HG03280 (cell line): ENCODE results near the gene SLC7A8.
"Not testable (repeated sequence)": the region's sequence is repeated elsewhere in the genome, so short reads cannot be mapped to it uniquely, and the experiment has no call there.

Experiments
- ATAC-seq: cut with Tn5 transposase; IDR thresholded peaks from one replicate; pipeline ENCODE4 v1.9.1; 2021; ENCODE audit warnings: mild to moderate bottlenecking, moderate library complexity; ENCODE audit not compliant: unreplicated experiment

SLC7A8 gene

DNA sequence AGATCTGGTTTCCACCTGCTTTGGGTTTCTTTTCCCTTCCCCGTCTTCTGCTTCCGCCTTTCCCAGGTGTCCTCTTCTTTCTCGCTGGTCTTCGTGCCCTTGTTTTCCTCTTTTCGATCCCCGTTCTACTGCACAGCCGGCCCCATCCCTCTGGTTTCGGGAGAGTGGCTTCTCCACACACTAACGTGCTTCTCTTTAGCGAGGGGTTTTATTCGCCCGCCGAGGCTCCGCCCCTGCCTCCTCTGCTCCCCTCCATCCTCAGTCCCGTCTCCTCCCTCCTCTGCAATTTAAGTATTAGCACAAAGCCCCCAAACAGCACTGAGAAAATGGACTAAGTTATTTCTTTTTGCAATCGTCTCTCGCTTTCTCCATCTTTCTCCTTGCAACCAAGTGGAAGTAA is at the start of gene SLC7A8:
Gene SLC7A8, minus strand, starts transcription at position 182 of the 400 bp plus-strand sequence. CDS start 746 bp downstream, outside the sequence.
- ATAC-seq: no peak

- ATAC-seq: not testable (repeated sequence)
Measured at GRCh38 chr14:23232241-23232808, 48.9 kb upstream of the SLC7A8 start.

GRCh38 chr14:23228812-23229211 is 45.4 kb upstream of the SLC7A8 start:
- no peak for ATAC-seq

DNA sequence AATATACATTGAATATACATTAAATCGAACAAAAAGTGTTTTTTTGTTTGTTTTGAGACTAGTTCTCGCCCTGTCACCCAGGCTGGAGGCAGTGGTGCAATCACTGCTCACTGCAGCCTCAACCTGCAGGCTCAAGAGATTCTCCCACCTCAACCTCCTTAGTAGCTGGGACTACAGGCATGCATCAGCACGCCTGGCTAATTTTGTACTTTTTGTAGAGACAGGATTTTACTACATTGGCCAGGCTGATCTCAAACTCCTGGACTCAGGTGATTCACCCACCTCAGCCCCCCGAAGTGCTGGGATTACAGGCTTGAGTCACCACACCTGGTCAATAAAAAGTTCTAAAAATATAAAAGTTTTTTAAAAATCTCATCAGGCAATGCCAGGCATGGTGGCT is 44.1 kb upstream of the SLC7A8 start:
- no peak for ATAC-seq

DNA sequence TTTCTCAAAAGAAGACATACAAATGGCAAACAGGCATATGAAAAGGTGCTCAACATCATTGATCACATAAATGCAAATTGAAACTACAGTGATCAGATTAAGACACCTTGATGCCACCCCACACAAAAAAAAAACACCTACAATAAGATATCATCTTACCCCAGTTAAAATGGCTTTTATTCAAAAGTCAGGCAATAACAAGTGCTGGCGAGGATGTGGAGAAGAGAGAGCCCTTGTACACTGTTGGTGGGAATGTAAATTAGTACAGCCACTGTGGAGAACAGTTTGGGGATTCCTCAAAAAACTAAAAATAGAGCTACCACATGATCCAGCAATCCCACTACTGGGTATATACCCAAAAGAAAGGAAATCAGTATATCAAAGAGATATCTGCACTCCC is 41.5 kb upstream of the SLC7A8 start:
- ATAC-seq: not testable (repeated sequence)

- no peak for ATAC-seq
Measured at GRCh38 chr14:23219075-23219474, 35.6 kb upstream of the SLC7A8 start.

DNA sequence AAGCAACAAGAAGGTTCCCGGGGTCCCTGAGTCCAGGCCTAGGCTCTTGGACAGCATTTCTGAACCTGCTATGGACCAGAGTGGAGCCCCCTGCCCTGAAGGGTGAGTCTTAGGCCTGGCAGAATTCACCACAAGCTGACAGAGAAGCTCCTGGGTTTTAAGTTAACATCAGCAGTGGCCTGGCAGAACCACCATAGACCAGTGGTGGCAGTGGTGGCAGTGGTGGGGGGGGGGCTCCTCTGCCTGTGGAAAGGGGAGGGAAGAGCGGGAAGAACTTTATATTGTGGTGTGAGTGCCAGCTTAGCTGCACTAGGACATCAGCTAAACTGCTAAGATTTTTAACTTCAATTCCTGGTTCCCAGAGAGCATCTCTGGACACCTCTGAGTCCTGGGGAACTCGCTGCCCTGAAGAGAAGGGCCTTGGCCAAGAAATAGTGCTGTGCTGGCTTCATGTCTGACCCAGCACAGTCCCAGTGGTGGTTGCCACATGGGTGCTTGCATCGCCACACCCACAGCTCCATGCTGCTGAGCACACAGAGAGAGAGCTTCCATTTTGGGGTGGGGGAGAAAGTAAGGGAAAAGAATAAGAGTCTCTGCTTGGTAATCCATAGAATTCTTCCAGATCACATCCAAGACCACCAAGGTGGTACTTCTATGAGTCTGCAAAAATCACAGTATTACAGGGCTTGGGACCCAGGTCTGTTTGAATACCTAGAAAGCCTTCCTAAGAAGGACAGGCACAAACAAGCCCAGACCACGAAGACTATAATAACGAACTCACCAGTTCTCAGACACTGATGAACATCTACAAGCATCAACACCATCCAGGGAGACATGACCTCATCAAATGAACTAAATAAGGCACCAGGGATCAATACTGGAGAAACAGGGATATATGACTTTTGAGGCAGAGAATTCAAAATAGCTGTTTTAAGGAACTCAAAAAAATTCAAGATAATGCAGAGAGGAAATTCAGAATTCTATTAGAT is 33.9 kb upstream of the SLC7A8 start:
- ATAC-seq: no peak

- no peak for ATAC-seq
Measured at GRCh38 chr14:23215421-23215820, 32.0 kb upstream of the SLC7A8 start.

- ATAC-seq: no peak
Measured at GRCh38 chr14:23209651-23210423, 26.4 kb upstream of the SLC7A8 start.

GRCh38 chr14:23208324-23208723 is 24.9 kb upstream of the SLC7A8 start:
- no peak for ATAC-seq

DNA sequence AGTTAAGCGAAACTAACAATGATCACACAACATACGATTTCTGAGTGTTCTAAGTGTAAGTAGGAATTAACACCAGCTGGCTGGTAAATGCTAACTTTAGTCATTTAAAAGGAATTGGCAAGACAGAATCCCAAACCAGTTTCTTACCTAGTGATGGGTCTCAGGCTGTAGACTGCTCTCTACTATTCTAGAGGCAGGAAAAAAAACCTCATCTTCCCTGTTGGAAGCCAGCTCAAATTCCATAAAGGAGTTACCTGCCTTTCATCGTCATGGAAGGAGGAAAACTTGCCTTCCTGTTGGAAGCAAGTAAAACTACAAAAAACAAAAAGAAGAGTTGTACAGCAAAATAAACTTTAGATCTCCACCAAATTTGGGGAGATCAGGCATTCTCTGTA is 23.7 kb upstream of the SLC7A8 start:
- ATAC-seq: no peak

GRCh38 chr14:23206422-23207145 is 23.1 kb upstream of the SLC7A8 start:
- no peak for ATAC-seq

DNA sequence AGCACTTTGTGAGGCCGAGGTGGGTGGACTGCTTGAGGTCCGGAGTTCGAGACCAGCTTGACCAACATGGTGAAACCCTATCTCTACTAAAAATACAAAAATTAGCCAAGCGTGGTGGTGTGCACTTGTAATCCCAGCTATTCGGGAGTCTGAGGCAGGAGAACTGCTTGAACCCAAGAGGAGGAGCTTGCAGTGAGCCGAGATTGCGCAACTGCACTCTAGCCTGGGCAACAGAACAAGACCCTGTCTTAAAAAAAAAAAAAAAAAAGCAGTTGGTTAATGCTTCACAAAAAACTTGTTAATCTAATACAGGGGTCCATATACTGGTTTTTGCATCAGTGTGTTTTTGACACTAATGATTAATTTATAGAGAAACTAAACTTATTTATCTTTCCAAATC is 18.5 kb upstream of the SLC7A8 start:
- no peak for ATAC-seq

GRCh38 chr14:23199141-23199540 is 15.7 kb upstream of the SLC7A8 start:
- ATAC-seq: not testable (repeated sequence)

GRCh38 chr14:23196487-23196886 is 13.0 kb upstream of the SLC7A8 start:
- not testable (repeated sequence) for ATAC-seq

- ATAC-seq: no peak
Measured at GRCh38 chr14:23195552-23196101, 12.2 kb upstream of the SLC7A8 start.

DNA sequence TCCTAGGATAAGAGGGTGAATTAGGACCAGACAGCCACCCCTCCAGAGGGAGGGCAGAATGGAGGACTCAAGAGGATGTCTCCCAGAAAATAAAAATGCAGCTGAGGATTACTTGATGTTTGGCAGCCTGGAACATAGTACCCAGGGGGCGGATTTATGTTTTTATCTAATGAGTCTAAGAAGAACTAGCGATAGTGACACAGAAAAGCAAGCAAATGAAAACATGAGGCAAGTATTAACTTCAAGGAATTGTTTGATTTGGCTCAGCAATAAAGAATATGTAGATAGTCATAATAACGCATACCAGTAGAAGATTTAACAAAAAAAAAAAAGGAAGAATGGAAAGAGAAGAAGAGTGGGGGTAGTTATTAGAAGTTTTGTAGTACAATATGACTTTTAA is 10.0 kb upstream of the SLC7A8 start:
- no peak for ATAC-seq

- no peak for ATAC-seq
Measured at GRCh38 chr14:23187925-23188324, 4.5 kb upstream of the SLC7A8 start.

DNA sequence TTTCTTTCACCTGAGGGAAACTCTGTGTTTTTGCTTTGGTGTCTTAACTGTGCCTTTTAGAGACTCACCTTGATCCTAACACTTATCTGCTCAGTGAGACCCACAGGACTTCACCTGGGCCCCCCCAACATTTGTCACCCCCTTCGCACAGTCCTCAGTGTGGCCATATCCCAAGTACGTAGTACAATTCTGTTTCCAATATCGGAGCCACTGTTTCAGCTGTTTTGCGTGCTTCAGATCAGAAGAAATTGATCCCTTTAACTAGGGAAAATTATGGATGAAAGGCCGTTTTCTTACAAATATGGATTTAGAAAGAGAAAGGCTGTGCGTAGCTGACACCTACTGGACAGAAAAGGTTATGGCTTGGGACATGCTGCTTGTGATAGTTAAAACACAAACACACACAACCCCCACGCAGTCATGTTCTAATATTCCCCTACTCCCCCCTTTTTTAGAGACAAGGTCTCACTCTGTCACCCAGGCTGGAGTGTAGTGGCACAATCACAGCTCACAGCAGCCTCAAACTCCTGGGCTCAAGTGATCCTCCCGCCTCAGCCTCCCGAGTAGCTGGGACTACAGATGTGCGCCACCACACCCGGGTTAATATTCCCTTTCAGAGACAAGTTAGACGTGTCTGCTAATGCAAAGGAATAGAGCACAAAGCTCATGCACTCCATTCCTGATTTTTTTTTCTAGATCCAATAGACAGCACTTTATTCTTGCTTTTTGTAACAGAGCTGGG is 3.6 kb upstream of the SLC7A8 start:
- ATAC-seq: no peak

DNA sequence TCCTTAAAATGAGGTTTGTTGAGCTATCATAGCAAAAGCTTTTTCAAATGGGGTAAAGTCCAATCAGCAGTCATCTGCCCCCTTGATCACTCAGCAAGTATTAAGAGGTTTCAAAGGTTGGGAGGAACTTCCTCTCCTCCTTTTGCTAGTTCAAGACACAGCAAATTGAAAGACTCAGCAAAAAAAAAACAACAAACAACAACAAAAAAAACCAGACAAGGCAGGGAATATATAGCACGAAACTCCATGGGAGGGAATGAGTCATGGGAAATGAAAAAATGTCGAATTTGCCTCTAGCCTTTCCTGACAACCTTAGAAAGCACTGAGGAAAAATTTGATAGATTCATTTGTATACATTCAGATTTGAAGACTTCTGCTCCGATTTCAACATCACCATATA is 1.6 kb upstream of the SLC7A8 start:
- no peak for ATAC-seq
